ENCODE data around the gene AQP7. TPM values are rescaled to one million over a fixed set of nuclear protein-coding genes. Genes with fewer than 3 reads are reported as not detected.

The AQP7 gene
- total RNA-seq, 2 donors from 2014 or later: 4.2 to 29.7 TPM

DNA sequence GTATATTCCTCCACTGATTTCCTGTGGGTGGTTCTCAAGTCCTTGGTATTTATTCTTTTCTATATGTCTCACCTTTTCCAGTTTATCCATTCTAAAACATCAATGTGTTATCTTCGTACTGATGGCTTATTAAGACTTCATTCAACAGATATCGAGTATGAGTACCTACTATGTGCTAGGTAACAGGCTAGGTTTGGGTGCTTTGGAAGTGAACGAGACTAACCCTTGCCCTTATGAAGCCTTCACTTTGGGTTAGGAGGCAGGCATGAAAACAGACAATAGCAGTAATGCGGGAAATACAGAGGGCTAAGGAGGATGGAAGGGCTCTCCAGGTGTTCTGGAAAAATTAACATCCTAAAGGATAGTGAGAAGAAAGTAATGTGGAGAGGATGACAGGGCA is 53.4 kb downstream of the AQP7 start:
- H3K36me3 ChIP-seq (replicated peaks in 1 of 2; ENCODE audit: insufficient read depth in 1 of 2, low read depth in 2 of 2): peaks cover 0 to 26% of the 10 kb centered on the region in 2 donors
- 93 to 94% methylated on average over 4 of the region's 4 CpGs for WGBS, 2 donors

DNA sequence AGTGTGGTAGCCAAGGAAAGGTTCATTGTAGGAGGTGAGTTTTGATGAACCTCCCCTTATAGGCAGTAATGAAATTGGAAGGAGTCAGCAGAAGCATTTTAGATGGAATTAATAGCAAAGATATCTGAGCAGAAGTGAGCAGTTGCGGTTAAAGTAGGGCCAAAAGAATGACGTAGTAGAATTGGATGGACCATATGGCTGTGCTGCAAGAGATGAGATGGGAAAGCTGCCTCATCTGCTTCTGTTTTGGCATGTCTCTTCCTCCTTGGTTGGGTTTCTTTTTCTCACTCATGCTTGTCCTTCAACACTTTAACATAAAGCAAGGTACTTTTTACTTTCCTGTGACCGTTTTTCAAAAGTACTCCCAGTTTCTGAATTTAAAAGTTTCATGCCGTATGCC is 55.8 kb downstream of the AQP7 start:
- intact Hi-C loops (cut with DNase I): no loop called here
- H3K36me3 ChIP-seq (replicated peaks in 1 of 2; ENCODE audit: insufficient read depth in 1 of 2, low read depth in 2 of 2): peaks cover 0 to 39% of the 10 kb centered on the region in 2 donors
- H3K27ac ChIP-seq: no peak overlapping the region

More for the DNA sequence above, 53.4 kb downstream of the AQP7 start:
- Histone ChIP-seq H3K27ac (no peak overlapping the region), H3K27me3 (no peaks in the 10 kb centered on the region), H3K4me1 (peaks cover 3% of the 10 kb centered on the region), H3K4me3 (no peak overlapping the region), H3K9me3 (no peaks in the 10 kb centered on the region)
- intact Hi-C loops (cut with DNase I): no loop called here
- no peak for ATAC-seq
- TF ChIP-seq POLR2A (IDR thresholded peaks at IDR 0.05) (no peak), CTCF (IDR thresholded peaks at IDR 0.05) (no peak)
- no peak for DNase-seq

DNA sequence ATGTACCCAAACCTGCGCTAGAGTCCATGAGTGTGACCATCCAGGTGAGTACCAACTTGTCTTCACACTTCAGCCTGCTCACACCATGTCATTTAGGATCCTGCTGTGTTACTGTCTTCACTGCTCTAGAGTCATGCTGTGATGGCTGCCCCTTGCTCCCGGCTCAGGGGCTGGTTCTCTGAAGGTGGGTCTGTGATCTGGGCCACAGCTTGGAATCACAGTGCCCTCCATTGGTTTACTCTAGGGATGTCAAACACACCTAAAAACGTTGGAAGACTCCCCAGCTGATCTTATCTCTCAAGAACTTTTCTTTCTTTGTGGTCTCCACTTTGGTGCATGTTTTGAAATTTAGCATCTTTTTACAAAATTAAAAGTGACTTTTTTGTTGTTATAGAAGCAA is 58.2 kb downstream of the AQP7 start:
- Histone ChIP-seq H3K4me1 (no peaks in the 10 kb centered on the region), H3K27ac (no peak overlapping the region), H3K9me3 (peaks cover 0 to 7% (median 0%) of the 10 kb centered on the region in 3 donors), H3K36me3 (replicated peaks in 1 of 2; ENCODE audit: insufficient read depth in 1 of 2, low read depth in 2 of 2) (peaks cover 13 to 51% of the 10 kb centered on the region in 2 donors), H3K27me3 (no peaks in the 10 kb centered on the region), H3K4me3 (no peak overlapping the region)
- ATAC-seq (no peak), DNase-seq (no peak)
- WGBS, 2 donors: 76 to 81% methylated on average over 3 of the region's 3 CpGs
- intact Hi-C loops (cut with DNase I): no loop called here
- TF ChIP-seq CTCF (IDR thresholded peaks at IDR 0.05): no peak
- no peak for TF ChIP-seq POLR2A (IDR thresholded peaks at IDR 0.05)

More for the DNA sequence above, 55.8 kb downstream of the AQP7 start:
- Histone ChIP-seq H3K4me1 (no peaks in the 10 kb centered on the region), H3K27me3 (no peaks in the 10 kb centered on the region), H3K4me3 (no peak overlapping the region), H3K9me3 (no peaks in the 10 kb centered on the region)
- DNase-seq (no peak), ATAC-seq (no peak)
- 98% methylated on average over 4 of the region's 4 CpGs for WGBS, 2 donors
- TF ChIP-seq CTCF (IDR thresholded peaks at IDR 0.05): no peak
- TF ChIP-seq POLR2A (IDR thresholded peaks at IDR 0.05): no peak

- intact Hi-C loops (cut with DNase I): no loop called here
- H3K9me3 ChIP-seq: peaks cover 0 to 7% (median 0%) of the 10 kb centered on the region in 3 donors
- peaks cover 16 to 46% of the 10 kb centered on the region in 2 donors for H3K36me3 ChIP-seq (replicated peaks in 1 of 2; ENCODE audit: insufficient read depth in 1 of 2, low read depth in 2 of 2)
- no peak for ATAC-seq
- no peak for TF ChIP-seq POLR2A (IDR thresholded peaks at IDR 0.05)
- TF ChIP-seq CTCF (IDR thresholded peaks at IDR 0.05): no peak
- DNase-seq: no peak
- no peak overlapping the region for H3K4me3 ChIP-seq
- 91 to 93% methylated on average over 3 of the region's 3 CpGs for WGBS, 2 donors
- no peaks in the 10 kb centered on the region for H3K27me3 ChIP-seq
- H3K4me1 ChIP-seq: no peaks in the 10 kb centered on the region
- no peak overlapping the region for H3K27ac ChIP-seq
Measured at GRCh38 chr9:33341182-33341581, 61.2 kb downstream of the AQP7 start.

- ATAC-seq (no peak), DNase-seq (no peak)
- intact Hi-C loops (cut with DNase I): no loop called here
- 78 to 100% methylated on average over 3 of the region's 3 CpGs for WGBS, 2 donors
- H3K27me3 ChIP-seq: no peaks in the 10 kb centered on the region
- TF ChIP-seq POLR2A (IDR thresholded peaks at IDR 0.05) (no peak), CTCF (IDR thresholded peaks at IDR 0.05) (no peak)
- H3K4me1 ChIP-seq: no peaks in the 10 kb centered on the region
- H3K27ac ChIP-seq: no peak overlapping the region
- H3K4me3 ChIP-seq: no peak overlapping the region
- peaks cover 0 to 7% (median 0%) of the 10 kb centered on the region in 3 donors for H3K9me3 ChIP-seq
- peaks cover 16 to 40% of the 10 kb centered on the region in 2 donors for H3K36me3 ChIP-seq (replicated peaks in 1 of 2; ENCODE audit: insufficient read depth in 1 of 2, low read depth in 2 of 2)
Measured at GRCh38 chr9:33340186-33340585, 62.2 kb downstream of the AQP7 start.
